GM19043 (cell line): Measurements from ENCODE around the gene DPYSL3.
"Not testable (repeated sequence)": the region's sequence is repeated elsewhere in the genome, so short reads cannot be mapped to it uniquely, and the experiment has no call there.

Experiments
- ATAC-seq: cut with Tn5 transposase; IDR thresholded peaks from one replicate; pipeline ENCODE4 v1.9.1; 2021; ENCODE audit warnings: low read depth; ENCODE audit not compliant: unreplicated experiment

Gene DPYSL3

GRCh38 chr5:147509710-147510651, at the start of gene DPYSL3:
Gene DPYSL3 (minus strand): TSS chr5:147510068. CDS start chr5:147509858, 210 bp downstream.
- no peak for ATAC-seq

GRCh38 chr5:147558826-147559225, 49.0 kb upstream of the DPYSL3 start:
- ATAC-seq = no peak

DNA sequence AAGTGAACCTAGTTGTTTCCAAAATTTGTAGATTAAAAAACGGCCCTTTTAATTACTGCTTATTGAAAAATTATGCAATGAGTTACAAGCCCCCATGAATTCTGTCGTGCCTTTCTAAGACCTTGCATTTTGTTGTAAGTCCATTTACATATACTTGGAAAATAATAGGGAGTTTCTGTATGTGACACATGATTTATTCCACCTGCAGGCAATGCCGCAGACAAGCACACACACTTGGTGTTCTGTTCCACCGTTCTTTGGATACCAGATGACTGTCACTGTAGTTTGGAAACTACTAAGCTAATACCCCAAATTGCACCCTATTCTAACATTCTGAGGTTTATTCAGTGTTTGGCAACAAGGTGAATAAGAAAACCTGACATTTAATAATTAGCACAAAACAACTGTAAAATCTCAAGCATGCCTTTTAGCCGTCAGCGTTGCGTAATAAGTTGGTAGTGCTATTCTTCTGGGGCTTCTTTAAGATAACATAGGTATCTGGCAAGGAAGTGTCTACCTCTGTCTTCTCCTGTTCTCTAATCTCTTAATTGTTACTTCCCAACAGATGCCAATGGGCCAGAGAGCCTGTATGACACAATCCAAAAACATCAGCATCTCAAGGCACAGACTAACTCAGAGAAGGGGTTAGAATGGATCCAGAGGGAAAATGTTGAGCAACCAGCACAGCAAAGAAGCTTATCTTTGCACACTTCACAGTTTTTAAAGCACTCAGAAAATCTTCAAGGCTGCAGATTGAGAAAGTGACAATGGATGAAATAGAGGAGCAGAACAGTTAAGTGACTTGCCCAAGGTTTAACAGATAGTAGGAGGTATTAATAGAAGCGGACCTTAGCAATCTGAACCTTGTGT, 48.2 kb upstream of the DPYSL3 start:
- no peak for ATAC-seq

- no peak for ATAC-seq
Observed at GRCh38 chr5:147555176-147555575, 45.3 kb upstream of the DPYSL3 start.

DNA sequence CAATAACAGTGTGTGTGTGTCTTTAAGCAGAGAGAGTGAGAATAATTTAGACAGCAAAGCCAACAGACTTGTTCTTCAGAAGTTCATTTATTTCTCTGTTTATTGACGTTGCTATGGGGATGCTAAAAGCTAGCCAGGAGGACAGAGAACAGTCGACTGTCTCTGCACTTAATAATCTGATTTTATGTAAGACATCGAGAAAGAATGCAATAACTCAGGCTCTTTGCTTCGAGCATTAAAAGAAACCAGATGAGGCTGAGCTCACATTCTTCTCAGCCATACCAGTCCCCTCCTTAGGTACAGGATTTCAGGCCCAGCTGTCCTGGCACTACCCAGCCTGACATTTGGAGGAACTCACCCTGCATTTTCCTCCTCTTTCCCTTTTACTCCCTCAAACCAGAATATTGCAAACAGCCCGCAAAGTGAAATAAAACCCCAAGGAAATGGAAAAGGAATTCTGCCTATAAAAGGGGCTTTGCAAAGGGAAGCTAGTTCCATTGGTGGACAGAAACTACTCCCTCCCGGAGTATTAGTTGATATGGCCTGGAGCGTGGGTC, 44.5 kb upstream of the DPYSL3 start:
- no peak for ATAC-seq

- not testable (repeated sequence) for ATAC-seq
Observed at GRCh38 chr5:147553817-147554216, 43.9 kb upstream of the DPYSL3 start.

DNA sequence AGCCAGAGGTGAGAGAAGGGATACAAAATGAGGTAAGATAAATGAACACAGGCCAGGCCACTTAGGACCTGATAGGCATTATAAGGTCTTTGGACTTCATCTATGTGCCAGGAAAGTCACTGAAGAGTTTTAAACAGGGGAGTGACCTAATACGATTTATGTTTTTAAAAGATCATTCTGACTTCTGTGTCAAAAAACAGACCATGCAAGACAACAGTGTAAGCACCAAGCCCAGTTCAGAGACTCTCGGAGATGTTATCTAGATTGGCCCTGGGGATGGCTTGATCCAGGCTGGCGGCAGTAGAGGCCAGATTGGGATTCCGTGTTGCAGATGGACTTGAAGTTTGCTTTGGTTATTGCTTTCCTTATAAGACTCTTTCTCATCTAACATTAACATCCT, 43.0 kb upstream of the DPYSL3 start:
- ATAC-seq = no peak

DNA sequence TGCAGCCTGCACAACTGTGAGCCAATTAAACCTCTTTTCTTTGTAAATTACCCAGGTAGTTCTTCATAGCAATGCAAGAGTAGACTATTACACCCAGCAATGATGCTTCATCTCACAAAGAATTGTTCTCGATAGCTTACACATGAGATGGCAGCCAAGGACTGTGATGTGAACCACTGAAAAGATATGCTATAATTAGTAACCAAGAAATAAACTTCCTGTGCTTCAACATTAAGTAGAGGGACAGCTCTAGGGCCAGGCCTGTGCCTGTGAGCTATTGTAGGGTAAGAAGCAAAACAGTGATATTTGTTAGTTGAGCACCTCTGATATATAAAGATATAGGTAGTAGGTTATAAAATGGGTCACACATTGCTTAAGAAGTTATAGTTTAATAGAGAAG, 41.8 kb upstream of the DPYSL3 start:
- ATAC-seq = no peak

DNA sequence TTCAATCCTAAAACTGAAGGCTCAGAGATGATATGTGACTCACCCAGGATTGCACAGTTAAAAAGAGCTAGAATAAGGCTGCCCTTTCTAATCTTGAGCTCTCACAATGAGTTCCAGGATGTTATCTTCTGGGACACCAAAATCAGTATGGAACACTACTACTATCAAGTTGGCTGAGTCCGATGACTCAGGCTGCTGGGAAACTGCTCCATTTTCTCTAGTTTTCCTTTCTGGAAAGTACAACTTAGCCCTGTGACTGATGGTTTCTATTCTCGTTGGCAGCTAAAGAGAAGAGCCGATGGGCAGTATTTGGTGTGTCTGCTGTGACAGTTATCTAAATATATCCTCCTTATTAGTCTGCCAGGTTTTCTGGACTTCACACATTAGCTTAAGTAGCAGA, 37.9 kb upstream of the DPYSL3 start:
- ATAC-seq = no peak

DNA sequence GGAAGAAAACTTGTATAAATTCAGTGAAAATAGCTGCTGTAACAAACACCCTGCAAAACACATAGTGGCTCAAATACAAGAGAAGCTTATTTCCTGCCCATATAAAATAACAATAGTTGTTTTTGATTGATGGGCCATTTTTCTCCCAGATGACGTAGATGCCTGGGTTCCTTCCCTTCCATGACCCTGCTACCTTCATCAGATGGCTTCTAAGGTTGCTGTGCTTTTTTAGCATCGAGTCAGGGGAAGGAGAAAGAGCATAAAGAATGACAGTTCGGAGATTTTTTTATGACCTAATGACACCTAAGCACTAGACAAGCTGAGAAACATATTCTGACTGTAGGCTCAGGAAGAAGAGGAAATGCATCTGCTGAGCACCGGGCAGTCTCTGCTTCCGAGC, 34.7 kb upstream of the DPYSL3 start:
- ATAC-seq = no peak

GRCh38 chr5:147539053-147539452, 29.2 kb upstream of the DPYSL3 start:
- no peak for ATAC-seq

DNA sequence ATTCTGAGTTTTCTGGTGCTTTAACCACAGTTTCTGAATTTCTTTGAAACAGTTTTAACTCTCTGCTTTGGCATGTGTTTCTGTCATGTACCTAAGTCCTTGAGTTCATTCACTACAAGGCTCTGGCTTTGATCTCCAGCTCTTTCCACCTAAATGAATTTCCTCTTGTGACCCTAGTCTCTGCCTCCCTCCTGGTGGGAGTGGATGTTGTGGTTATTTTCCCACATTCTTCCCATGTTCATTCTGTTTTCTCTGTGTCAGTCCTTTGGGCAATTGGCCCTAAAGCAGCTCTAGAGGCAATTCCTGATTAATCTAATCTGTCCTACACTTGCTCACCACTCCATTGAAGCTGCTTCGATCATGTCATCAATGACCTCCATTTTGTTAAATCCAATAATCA, 28.4 kb upstream of the DPYSL3 start:
- ATAC-seq = no peak

DNA sequence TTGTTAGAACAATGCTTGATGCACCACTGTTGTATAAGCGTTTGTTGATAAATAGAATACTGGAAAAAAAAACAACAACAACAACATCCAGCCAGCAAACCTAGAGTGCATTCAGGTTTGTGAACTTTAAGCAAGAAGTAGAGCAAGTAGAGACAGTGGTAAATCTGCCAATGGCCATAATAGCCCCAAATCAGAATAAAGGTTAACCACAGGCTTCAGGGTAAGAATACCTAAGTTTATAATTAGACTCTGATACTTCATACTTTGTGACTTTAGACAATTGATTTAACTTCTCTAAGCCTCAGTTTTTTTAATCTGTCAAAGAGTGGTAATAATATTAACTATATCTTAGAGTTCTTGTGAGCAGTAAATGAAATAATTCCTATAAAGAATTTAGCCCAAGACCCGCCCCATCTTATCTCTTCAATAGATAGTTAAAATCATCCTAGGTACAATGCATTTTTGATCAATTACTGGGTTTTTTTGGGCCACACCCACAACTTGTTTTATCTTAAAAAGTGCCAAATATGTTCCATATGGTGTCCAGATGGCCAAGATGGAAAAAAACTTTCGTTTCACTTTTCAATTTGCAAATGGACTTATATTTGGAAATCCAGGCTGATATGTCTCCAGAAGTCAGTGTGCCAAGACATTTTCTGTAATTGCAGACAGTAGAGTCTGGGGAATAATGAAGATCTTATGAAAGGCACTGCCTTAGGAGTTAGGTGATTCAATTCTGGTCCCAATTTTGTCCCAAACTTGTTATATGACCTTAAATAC, 24.5 kb upstream of the DPYSL3 start:
- no peak for ATAC-seq

DNA sequence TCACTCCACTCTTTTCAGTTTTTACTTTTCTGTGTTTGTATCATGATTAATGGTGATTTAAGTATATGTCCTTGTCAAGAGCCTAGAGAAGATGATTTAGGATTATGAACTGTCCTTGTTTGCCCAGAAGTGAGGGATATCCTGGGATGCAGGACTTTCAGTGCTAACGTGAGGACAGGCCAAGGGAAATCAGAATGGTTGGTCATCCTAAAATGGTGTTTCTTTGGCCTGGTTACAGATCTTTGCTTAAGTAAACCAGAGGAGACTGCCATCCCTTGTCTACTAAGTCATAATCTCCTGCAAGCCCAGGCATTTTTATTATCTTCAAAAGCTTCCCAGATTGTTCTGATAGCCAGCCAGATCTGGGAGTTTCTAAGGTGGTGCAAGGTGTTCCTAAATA, 22.3 kb upstream of the DPYSL3 start:
- no peak for ATAC-seq

GRCh38 chr5:147530530-147531389, 20.9 kb upstream of the DPYSL3 start:
- ATAC-seq = no peak

DNA sequence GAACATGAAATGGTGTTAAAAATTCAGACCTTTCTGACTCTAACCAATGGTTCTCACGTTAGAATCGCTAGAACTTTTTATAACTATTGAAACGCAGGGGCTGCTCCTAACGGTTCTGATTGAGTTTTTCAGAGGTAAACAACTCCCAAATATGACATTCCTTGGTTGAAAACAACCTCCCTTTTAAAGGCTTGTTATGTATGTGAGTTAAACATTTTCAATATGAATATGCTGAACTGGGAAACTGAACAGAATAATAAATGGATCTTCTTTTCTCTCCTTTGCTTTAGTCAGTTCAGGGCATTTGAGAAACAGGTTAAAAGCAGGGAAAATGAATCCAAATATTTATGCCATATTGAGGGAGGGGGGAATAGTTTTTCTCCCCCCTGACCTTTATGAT, 13.2 kb upstream of the DPYSL3 start:
- ATAC-seq = no peak

- ATAC-seq = no peak
Observed at GRCh38 chr5:147522435-147522834, 12.6 kb upstream of the DPYSL3 start.

DNA sequence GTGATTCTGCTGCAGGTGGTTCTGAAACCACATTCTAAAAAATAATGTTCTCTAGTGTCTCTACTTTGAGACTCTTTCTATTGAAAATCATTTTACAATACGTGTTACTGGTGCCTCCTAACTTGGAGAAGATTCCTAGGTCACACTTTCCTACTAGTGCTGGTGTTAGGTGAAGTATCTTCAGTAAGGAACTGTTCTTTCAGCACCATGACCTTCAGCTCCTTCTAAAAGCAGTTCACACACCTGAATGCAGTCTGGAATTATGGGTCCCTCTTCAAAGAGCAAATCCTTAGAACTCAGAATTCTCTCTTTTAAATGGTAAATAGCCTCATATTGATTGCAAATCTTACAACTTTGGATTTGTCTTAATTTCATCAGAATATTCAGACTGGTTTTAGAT, 10.6 kb upstream of the DPYSL3 start:
- ATAC-seq = no peak

DNA sequence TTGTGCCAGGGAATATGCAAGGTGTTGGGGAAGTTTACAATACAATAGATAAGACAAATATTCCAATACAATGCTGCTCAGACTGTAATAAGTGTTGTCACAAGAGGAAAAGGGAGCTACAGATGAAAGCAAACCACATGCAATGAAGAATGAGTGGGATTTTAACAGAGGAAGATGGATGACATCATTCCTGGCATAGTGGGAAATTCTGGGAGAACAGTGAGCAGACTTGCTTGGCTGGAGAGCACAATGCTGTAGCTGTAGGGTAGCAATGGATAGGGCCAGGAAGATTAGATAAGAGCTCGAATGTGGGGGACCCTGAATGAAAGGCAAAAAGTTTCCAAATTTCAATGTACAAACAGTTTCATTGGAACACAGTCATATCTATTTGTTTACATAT, 9.5 kb upstream of the DPYSL3 start:
- no peak for ATAC-seq

GRCh38 chr5:147517383-147517782, 7.5 kb upstream of the DPYSL3 start:
- ATAC-seq = no peak
